Measurements from ENCODE around the gene EXD3. TPM values are rescaled to one million over a fixed set of nuclear protein-coding genes. Genes with fewer than 3 reads are reported as not detected.

The EXD3 gene
- total RNA-seq, 2 donors from 2014 or later = 7.9 to 14.8 TPM

- no peaks in the 10 kb centered on the region for H3K36me3 Mint-ChIP-seq
- no peaks in the 10 kb centered on the region for H3K9me3 Mint-ChIP-seq
- ATAC-seq = no peak
- H3K27ac Mint-ChIP-seq = peak overlapping the region in 1 of 2 donors; percentile 56
- peak in 1 of 2 donors; percentile 54 for DNase-seq (ENCODE audit: low spot score in 2 of 2)
Observed at GRCh38 chr9:137319739-137320551, 103.0 kb downstream of the EXD3 start.

GRCh38 chr9:137319011-137319738, 103.8 kb downstream of the EXD3 start:
- Mint-ChIP-seq H3K27ac (peak overlapping the region in 1 of 2 donors; percentile 56), H3K9me3 (no peaks in the 10 kb centered on the region), H3K36me3 (no peaks in the 10 kb centered on the region)
- ATAC-seq = no peak
- peak in 1 of 2 donors; percentile 51 for DNase-seq (ENCODE audit: low spot score in 2 of 2)

GRCh38 chr9:137318602-137319001, 104.4 kb downstream of the EXD3 start:
- Mint-ChIP-seq H3K27ac (peak overlapping the region in 1 of 2 donors; percentile 56), H3K9me3 (no peaks in the 10 kb centered on the region)
- ATAC-seq = no peak

GRCh38 chr9:137317718-137318511, 105.0 kb downstream of the EXD3 start:
- no peak for ATAC-seq
- H3K36me3 Mint-ChIP-seq = no peaks in the 10 kb centered on the region
- no peak overlapping the region for H3K27ac Mint-ChIP-seq
- no peaks in the 10 kb centered on the region for H3K9me3 Mint-ChIP-seq
- no peak for DNase-seq (ENCODE audit: low spot score in 2 of 2)

More at GRCh38 chr9:137318602-137319001, 104.4 kb downstream of the EXD3 start:
- no peaks in the 10 kb centered on the region for H3K36me3 Mint-ChIP-seq
- peak in 1 of 2 donors; percentile 47 for DNase-seq (ENCODE audit: low spot score in 2 of 2)

- Mint-ChIP-seq H3K9me3 (no peaks in the 10 kb centered on the region), H3K36me3 (no peaks in the 10 kb centered on the region), H3K27ac (no peak overlapping the region)
- ATAC-seq = no peak
- peak in 1 of 2 donors; percentile 53 for DNase-seq (ENCODE audit: low spot score in 2 of 2)
Observed at GRCh38 chr9:137317021-137317717, 105.8 kb downstream of the EXD3 start.

GRCh38 chr9:137316012-137316981, 106.7 kb downstream of the EXD3 start:
- H3K27ac Mint-ChIP-seq = no peak overlapping the region
- peak in 1 of 2 donors; percentile 51 for DNase-seq (ENCODE audit: low spot score in 2 of 2)
- H3K36me3 Mint-ChIP-seq = no peaks in the 10 kb centered on the region
- ATAC-seq = peak; percentile 42 to 60
- H3K9me3 Mint-ChIP-seq = no peaks in the 10 kb centered on the region

- peak in 1 of 2 donors; percentile 41 for DNase-seq (ENCODE audit: low spot score in 2 of 2)
- no peaks in the 10 kb centered on the region for H3K36me3 Mint-ChIP-seq
- no peaks in the 10 kb centered on the region for H3K9me3 Mint-ChIP-seq
Observed at GRCh38 chr9:137315581-137316011, 107.4 kb downstream of the EXD3 start.

GRCh38 chr9:137314561-137315560, 108.1 kb downstream of the EXD3 start:
- H3K27ac Mint-ChIP-seq = no peak overlapping the region
- H3K36me3 Mint-ChIP-seq = no peaks in the 10 kb centered on the region
- H3K9me3 Mint-ChIP-seq = no peaks in the 10 kb centered on the region
- DNase-seq (ENCODE audit: low spot score in 2 of 2) = peak in 1 of 2 donors; percentile 56
- ATAC-seq = no peak

More at GRCh38 chr9:137315581-137316011, 107.4 kb downstream of the EXD3 start:
- no peak for ATAC-seq
- H3K27ac Mint-ChIP-seq = no peak overlapping the region

- no peak for DNase-seq (ENCODE audit: low spot score in 2 of 2)
- no peaks in the 10 kb centered on the region for H3K36me3 Mint-ChIP-seq
- no peaks in the 10 kb centered on the region for H3K9me3 Mint-ChIP-seq
- H3K27ac Mint-ChIP-seq = no peak overlapping the region
- no peak for ATAC-seq
Observed at GRCh38 chr9:137313956-137314560, 108.9 kb downstream of the EXD3 start.

GRCh38 chr9:137313326-137313936, 109.5 kb downstream of the EXD3 start:
- Mint-ChIP-seq H3K27ac (no peak overlapping the region), H3K9me3 (no peaks in the 10 kb centered on the region), H3K36me3 (no peaks in the 10 kb centered on the region)
- DNase-seq (ENCODE audit: low spot score in 2 of 2) = peak in 1 of 2 donors; percentile 45
- no peak for ATAC-seq

- ATAC-seq (no peak), DNase-seq (ENCODE audit: low spot score in 2 of 2) (no peak)
- Mint-ChIP-seq H3K36me3 (no peaks in the 10 kb centered on the region), H3K9me3 (no peaks in the 10 kb centered on the region), H3K27ac (no peak overlapping the region)
Observed at GRCh38 chr9:137312852-137313325, 110.1 kb downstream of the EXD3 start.

- no peak overlapping the region for H3K27ac Mint-ChIP-seq
- DNase-seq (ENCODE audit: low spot score in 2 of 2) = no peak
Observed at GRCh38 chr9:137311986-137312851, 110.7 kb downstream of the EXD3 start.

More at GRCh38 chr9:137311986-137312851, 110.7 kb downstream of the EXD3 start:
- Mint-ChIP-seq H3K36me3 (no peaks in the 10 kb centered on the region), H3K9me3 (no peaks in the 10 kb centered on the region)
- ATAC-seq = no peak

All from activated naive CD4-positive, alpha-beta T cell treated with anti-CD3 and anti-CD28 coated beads, Interleukin-2, amount 50 U/mL, for 72 hours (primary cell).